Esophagus muscularis mucosa (tissue), 3 donors: ENCODE results near the gene RAB29.

Experiments
- CTCF ChIP-seq, 3 experiments: fragments of 200-600 bp in 2 of 3; fragments of 450-650 bp in 1 of 3; sonication (generic) in 2 of 3; IDR thresholded peaks; one replicate each; pipeline ENCODE4 v1.5.1; 2017 to 2019; ENCODE audit warnings: antibody characterized with exemption in 3 of 3, mild to moderate bottlenecking in 2 of 3, moderate library complexity in 1 of 3
- POLR2AphosphoS5 ChIP-seq, 2 donors: sonication (generic); formaldehyde crosslinking; IDR thresholded peaks; one replicate each; pipeline ENCODE4 v1.6.1; 2017; ENCODE audit warnings: antibody characterized with exemption in 2 of 2

GRCh38 chr1:205760606-205761005 is 14.7 kb downstream of the RAB29 start:
- TF ChIP-seq CTCF (IDR thresholded peaks at IDR 0.05) (no peak), POLR2AphosphoS5 (IDR thresholded peaks at IDR 0.05) (no peak)
